ENCODE data around the gene WASHC2A.
"Not testable (repeated sequence)": the region's sequence is repeated elsewhere in the genome, so short reads cannot be mapped to it uniquely, and the experiment has no call there.

- TF ChIP-seq CTCF (IDR thresholded peaks at IDR 0.05); POLR2AphosphoS5 (IDR thresholded peaks at IDR 0.05; ENCODE audit: low read depth, low read length); TCF7L2 (IDR thresholded peaks at IDR 0.05; ENCODE audit: low read depth, low read length); SIN3A (IDR thresholded peaks at IDR 0.05; ENCODE audit: borderline replicate concordance, insufficient read depth, low read depth, low read length): not testable (repeated sequence)
- TF ChIP-seq, protein P1, sequence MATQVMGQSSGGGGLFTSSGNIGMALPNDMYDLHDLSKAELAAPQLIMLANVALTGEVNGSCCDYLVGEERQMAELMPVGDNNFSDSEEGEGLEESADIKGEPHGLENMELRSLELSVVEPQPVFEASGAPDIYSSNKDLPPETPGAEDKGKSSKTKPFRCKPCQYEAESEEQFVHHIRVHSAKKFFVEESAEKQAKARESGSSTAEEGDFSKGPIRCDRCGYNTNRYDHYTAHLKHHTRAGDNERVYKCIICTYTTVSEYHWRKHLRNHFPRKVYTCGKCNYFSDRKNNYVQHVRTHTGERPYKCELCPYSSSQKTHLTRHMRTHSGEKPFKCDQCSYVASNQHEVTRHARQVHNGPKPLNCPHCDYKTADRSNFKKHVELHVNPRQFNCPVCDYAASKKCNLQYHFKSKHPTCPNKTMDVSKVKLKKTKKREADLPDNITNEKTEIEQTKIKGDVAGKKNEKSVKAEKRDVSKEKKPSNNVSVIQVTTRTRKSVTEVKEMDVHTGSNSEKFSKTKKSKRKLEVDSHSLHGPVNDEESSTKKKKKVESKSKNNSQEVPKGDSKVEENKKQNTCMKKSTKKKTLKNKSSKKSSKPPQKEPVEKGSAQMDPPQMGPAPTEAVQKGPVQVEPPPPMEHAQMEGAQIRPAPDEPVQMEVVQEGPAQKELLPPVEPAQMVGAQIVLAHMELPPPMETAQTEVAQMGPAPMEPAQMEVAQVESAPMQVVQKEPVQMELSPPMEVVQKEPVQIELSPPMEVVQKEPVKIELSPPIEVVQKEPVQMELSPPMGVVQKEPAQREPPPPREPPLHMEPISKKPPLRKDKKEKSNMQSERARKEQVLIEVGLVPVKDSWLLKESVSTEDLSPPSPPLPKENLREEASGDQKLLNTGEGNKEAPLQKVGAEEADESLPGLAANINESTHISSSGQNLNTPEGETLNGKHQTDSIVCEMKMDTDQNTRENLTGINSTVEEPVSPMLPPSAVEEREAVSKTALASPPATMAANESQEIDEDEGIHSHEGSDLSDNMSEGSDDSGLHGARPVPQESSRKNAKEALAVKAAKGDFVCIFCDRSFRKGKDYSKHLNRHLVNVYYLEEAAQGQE (IDR thresholded peaks at IDR 0.05; ENCODE audit: insufficient read depth in 1 of 2, low read depth in 2 of 2, low read length in 1 of 2), result not testable (repeated sequence)
Measured at GRCh38 chr10:50075544-50075943, 7.8 kb downstream of the WASHC2A start.
